K562 (cell line): ENCODE data around the gene SHROOM3. TPM values are rescaled to one million over a fixed set of nuclear protein-coding genes. Genes with fewer than 3 reads are reported as not detected.

Experiments
- ATAC-seq: fragments of 200-7000 bp; cut with Tn5 transposase; 3 replicates; pipeline ENCODE4 v1.9.1; 2020; ENCODE audit warnings: moderate library complexity
- BruUV-seq: library from RNA; stranded (reverse); fragments of 400-500 nt; replicated peaks from 2 replicates; lab custom pipeline; 2021; lab: Mats Ljungman, UMichigan
- CTCF ChIA-PET: fragments of 300-600 bp; formaldehyde crosslinking; extraction: SDS; loops from one replicate; lab custom pipeline; 2021; ENCODE audit warnings: low intra/inter-chr PET ratio; lab: Yijun Ruan, JAX
- POLR2A ChIA-PET: fragments of 300-600, 350-650 bp; sonication (Branson Sonifier 250); formaldehyde crosslinking; extraction: SDS; loops from one replicate; lab custom pipeline; 2021; ENCODE audit warnings: antibody characterized with exemption, inconsistent platforms; lab: Yijun Ruan, JAX
- DNase-seq, 4 experiments: peaks; one replicate each; pipeline versions ENCODE4 v3.0.0 to v3.0.0-alpha.2; 2011 to 2018; ENCODE audit warnings: low spot score in 3 of 4, mixed read lengths in 3 of 4; ENCODE audit errors: extremely low read depth in 1 of 4
- FAIRE-seq: peaks from 2 replicates; lab custom pipeline; 2011; peaks lifted over from hg19 to GRCh38; lab: Jason Lieb, UNC
- H2AFZ ChIP-seq: 2 replicates; pipeline ENCODE4 v1.6.0; 2011; ENCODE audit warnings: low read depth, low read length, control low read depth, inconsistent platforms
- H3K27ac ChIP-seq: fragments of 200-600 bp; 3 replicates; pipeline ENCODE4 v1.8.0; 2011; ENCODE audit warnings: low read depth, mild to moderate bottlenecking, control low read depth, inconsistent platforms, low read length, moderate library complexity, mixed read lengths; ENCODE audit errors: extremely low read depth
- H3K27me3 ChIP-seq, 2 experiments: fragments of 300-600 bp in 1 of 2; 2 replicates in 1 of 2; 3 replicates in 1 of 2; pipeline versions ENCODE4 v1.6.0 to v1.8.0; 2011; ENCODE audit warnings: inconsistent platforms in 2 of 2, low read length in 2 of 2, mild to moderate bottlenecking in 1 of 2, mixed read lengths in 1 of 2, moderate library complexity in 1 of 2; ENCODE audit not compliant: control insufficient read depth in 2 of 2, insufficient read depth in 2 of 2
- H3K36me3 ChIP-seq: fragments of 300-600 bp; 3 replicates; pipeline ENCODE4 v1.8.0; 2011; ENCODE audit warnings: mild to moderate bottlenecking, low read length, inconsistent platforms; ENCODE audit not compliant: control insufficient read depth, insufficient read depth
- H3K4me1 ChIP-seq, 2 experiments: fragments of 200-600 bp in 1 of 2; replicated peaks in 1 of 2; 2 replicates in 1 of 2; 3 replicates in 1 of 2; pipeline versions ENCODE4 v1.5.1 to v1.8.0; 2011; ENCODE audit warnings: inconsistent platforms in 2 of 2, low read length in 2 of 2, mild to moderate bottlenecking in 1 of 2, mixed read lengths in 1 of 2, moderate library complexity in 1 of 2; ENCODE audit not compliant: control insufficient read depth in 2 of 2, insufficient read depth in 2 of 2
- H3K4me2 ChIP-seq: 2 replicates; pipeline ENCODE4 v1.6.1; 2011; ENCODE audit warnings: low read length, control low read depth, inconsistent platforms, mixed read lengths; ENCODE audit not compliant: insufficient read depth
- H3K4me3 ChIP-seq: fragments of 200-600 bp; sonication (generic), shearing (Covaris generic); 2 replicates; pipeline ENCODE4 v1.5.1; 2016; ENCODE audit warnings: control low read depth, inconsistent platforms
- H3K79me2 ChIP-seq: fragments of 200-600 bp; 3 replicates; pipeline ENCODE4 v1.8.0; 2011; ENCODE audit warnings: low read length, inconsistent platforms; ENCODE audit not compliant: control insufficient read depth, insufficient read depth
- H3K9ac ChIP-seq, 2 experiments: 2 replicates each; pipeline versions ENCODE4 v1.6.0 to v1.6.1; 2011; ENCODE audit warnings: low read depth in 2 of 2, low read length in 2 of 2, control low read depth in 1 of 2, inconsistent platforms in 1 of 2, mild to moderate bottlenecking in 1 of 2, mixed read lengths in 1 of 2; ENCODE audit not compliant: insufficient read depth in 1 of 2
- H3K9me1 ChIP-seq: one replicate; pipeline ENCODE4 v1.6.0; 2011; ENCODE audit warnings: inconsistent platforms, mild to moderate bottlenecking, low read length, moderate library complexity; ENCODE audit not compliant: control insufficient read depth, insufficient read depth
- H3K9me3 ChIP-seq: replicated peaks from 2 replicates; pipeline ENCODE4 v1.5.1; 2011; ENCODE audit warnings: low read depth, low read length, inconsistent platforms; ENCODE audit not compliant: control insufficient read depth, insufficient read depth
- H4K20me1 ChIP-seq: replicated peaks from 2 replicates; pipeline ENCODE4 v1.6.1; 2011; ENCODE audit warnings: low read length, inconsistent platforms, mixed read lengths; ENCODE audit not compliant: control insufficient read depth, insufficient read depth
- BCOR ChIP-seq: fragments of 450-650 bp; IDR thresholded peaks from 2 replicates; pipeline ENCODE4 v1.6.1; 2016
- ETV1 ChIP-seq: fragments of 450-650 bp; conservative IDR thresholded peaks from 2 replicates; pipeline ENCODE4 v1.6.1; 2016; ENCODE audit warnings: missing genetic modification characterization, control low read depth, low read depth, missing compliant biosample characterization
- GTF2A2 ChIP-seq: IDR thresholded peaks from 2 replicates; pipeline ENCODE4 v1.6.1; 2016; ENCODE audit warnings: mild to moderate bottlenecking, missing genetic modification characterization, missing compliant biosample characterization
- HBP1 ChIP-seq: fragments of 450-650 bp; formaldehyde crosslinking; IDR thresholded peaks from 2 replicates; pipeline ENCODE4 v1.4.0; 2022; ENCODE audit warnings: missing genetic modification characterization
- HDAC1 ChIP-seq, 2 experiments: fragments of 450-650 bp; IDR thresholded peaks; 2 replicates each; pipeline ENCODE4 v1.6.1; 2016 to 2017; ENCODE audit warnings: inconsistent platforms in 1 of 2, mild to moderate bottlenecking in 1 of 2, moderate library complexity in 1 of 2
- NCOA1 ChIP-seq: fragments of 450-650 bp; IDR thresholded peaks from 2 replicates; pipeline ENCODE4 v1.6.1; 2016; ENCODE audit warnings: low read depth
- NCOA6 ChIP-seq: fragments of 450-650 bp; IDR thresholded peaks from 2 replicates; pipeline ENCODE4 v1.6.1; 2017; ENCODE audit warnings: mild to moderate bottlenecking
- NR1H2 ChIP-seq: sonication (generic); formaldehyde crosslinking; IDR thresholded peaks from 2 replicates; pipeline ENCODE4 v1.4.0; 2020; ENCODE audit warnings: mild to moderate bottlenecking, missing genetic modification reagents
- ZHX1 ChIP-seq: fragments of 150-350 bp; conservative IDR thresholded peaks from 2 replicates; pipeline ENCODE4 v1.6.1; 2014; ENCODE audit warnings: low read length
- ZNF121 ChIP-seq: sonication (generic); formaldehyde crosslinking; conservative IDR thresholded peaks from 2 replicates; pipeline ENCODE4 v1.8.0; 2022; ENCODE audit warnings: missing genetic modification reagents
- ZNF133 ChIP-seq: fragments of 250-450 bp; sonication (Bioruptor Pico); IDR thresholded peaks from 2 replicates; pipeline ENCODE4 v1.4.0; 2020; ENCODE audit warnings: mild to moderate bottlenecking
- ZNF41 ChIP-seq: fragments of 250-450 bp; sonication (Bioruptor Pico); conservative IDR thresholded peaks from 2 replicates; pipeline ENCODE4 v1.4.0; 2020; ENCODE audit warnings: mild to moderate bottlenecking
- ZNF780A ChIP-seq: fragments of 250-450 bp; sonication (Bioruptor Pico); IDR thresholded peaks from 2 replicates; pipeline ENCODE4 v1.5.0; 2021; ENCODE audit warnings: mild to moderate bottlenecking
- ZZZ3 ChIP-seq: fragments of 450-650 bp; IDR thresholded peaks from 2 replicates; pipeline ENCODE4 v1.6.1; 2016; ENCODE audit warnings: antibody characterized with exemption, mild to moderate bottlenecking, moderate library complexity
- WGBS: fragments of 100-300 bp; shearing (Covaris generic); methylation state at CpG from one replicate; pipeline ENCODE4 v1.1.6; 2016; ENCODE audit warnings: low coverage, mixed read lengths; ENCODE audit not compliant: insufficient coverage; ENCODE audit errors: missing lambda C conversion rate; 5-methylcytosine and 5-hydroxymethylcytosine counted together
- in situ Hi-C: fragments of 300-500 bp; cut with MboI; formaldehyde crosslinking; loops from 4 replicates; pipeline ENCODE4 v1.15.0; 2018; ENCODE audit warnings: inconsistent platforms, mixed read lengths
- intact Hi-C: fragments of 100-400 bp; cut with micrococcal nuclease; formaldehyde crosslinking; loops from 2 replicates; pipeline ENCODE4 v1.14.2; 2022
- polyA plus RNA-seq, 8 experiments: library from polyadenylated mRNA; depleted of rRNA in 4 of 8; stranded (reverse) in 5 of 8; unstranded in 3 of 8; fragments of >200 nt; fragmentation: Nextera tagmentation in 2 of 8; fragmentation: Illumina TruSeq in 1 of 8; extraction: Ambion mirVana in 2 of 8; extraction: Trizol in 1 of 8; gene quantifications; 2 replicates each; pipeline versions ENCODE4 v1.2.1 to v1.2.3, GENCODE V29; 2011 to 2014; ENCODE audit warnings: inconsistent platforms in 1 of 8, missing spikeins in 1 of 8
- total RNA-seq, 7 experiments: library from RNA; depleted of rRNA in 6 of 7; stranded (reverse); fragments of >200 nt in 6 of 7; fragmentation: Illumina TruSeq in 2 of 7; extraction: Trizol in 2 of 7; gene quantifications; 2 replicates each; pipeline versions ENCODE4 v1.2.1 to v1.2.3, GENCODE V29; 2011 to 2021; ENCODE audit warnings: low replicate concordance in 1 of 7

Gene SHROOM3
- total and polyA plus RNA-seq, 9 of the 15 experiments (the other 6 are each of a cell fraction or from before 2014, with no cell fraction given): 0.01 to 0.07 TPM; not detected in 7

GRCh38 chr4:76640353-76640910 is 205.4 kb downstream of the SHROOM3 start:
- POLR2A ChIA-PET: interaction anchor here (0.6 kb wide), 1 partner anchor 674 kb away, joined by 3 read pairs; no protein-coding TSS in a partner anchor
- no peak for DNase-seq
- no peak overlapping the region for H2AFZ ChIP-seq
- TF ChIP-seq ZHX1 (no peak), NCOA1 (no peak), ZZZ3 (no peak), HBP1 (CRISPR knock-in tag) (no peak), BCOR (no peak), ETV1 (tag) (no peak), ZNF41 (CRISPR knock-in tag) (no peak), ZNF780A (no peak), ZNF121 (CRISPR knock-in tag) (no peak), NR1H2 (CRISPR knock-in tag) (no peak), NCOA6 (no peak), GTF2A2 (tag) (no peak), ZNF133 (CRISPR knock-in tag) (no peak), HDAC1 (IDR thresholded peaks at IDR 0.05) (no peak)
- intact Hi-C loops (no loop called here), in situ Hi-C loops (no loop called here)
- no peaks in the 10 kb centered on the region for H3K9me3 ChIP-seq
- H3K4me3 ChIP-seq: no peak overlapping the region
- no TSS peak for BruUV-seq
- H3K9ac ChIP-seq: no peak overlapping the region
- H3K79me2 ChIP-seq: no peaks in the 10 kb centered on the region
- CTCF ChIA-PET: no interaction called here
- no peak overlapping the region for H3K4me2 ChIP-seq
- H3K9me1 ChIP-seq: no peaks in the 10 kb centered on the region
- H3K4me1 ChIP-seq: no peaks in the 10 kb centered on the region
- no peak overlapping the region for H3K27ac ChIP-seq
- FAIRE-seq: no peak
- no peaks in the 10 kb centered on the region for H3K36me3 ChIP-seq
- H3K27me3 ChIP-seq: peaks cover 3 to 9% of the 10 kb centered on the region in 2 experiments; a peak in 3 of 5 replicates
- 2% methylated on average over 6 of the region's 6 CpGs for WGBS
- no peak for ATAC-seq
- H4K20me1 ChIP-seq: no peaks in the 10 kb centered on the region
